DMS 273 (cell line): ENCODE results near the gene COTL1.
"Not testable (repeated sequence)": the region's sequence is repeated elsewhere in the genome, so short reads cannot be mapped to it uniquely, and the experiment has no call there.

Experiments
- DNase-seq: peaks from one replicate; lab custom pipeline; 2025; ENCODE audit not compliant: unreplicated experiment; lab: John Stamatoyannopoulos, UW

COTL1 gene

GRCh38 chr16:84574191-84574590 is 43.7 kb downstream of the COTL1 start:
- peak; percentile 39 for DNase-seq

- no peak for DNase-seq
These were observed 45.8 kb downstream of the COTL1 start for GRCh38 chr16:84572096-84572495.

- no peak for DNase-seq
These were observed 46.4 kb downstream of the COTL1 start for GRCh38 chr16:84571506-84571905.

- peak; percentile 71 for DNase-seq
These were observed 47.0 kb downstream of the COTL1 start for GRCh38 chr16:84570739-84571403.

GRCh38 chr16:84569382-84569987 is 48.4 kb downstream of the COTL1 start:
- DNase-seq, result no peak

GRCh38 chr16:84568066-84568465 is 49.8 kb downstream of the COTL1 start:
- no peak for DNase-seq

GRCh38 chr16:84567286-84567962 is 50.5 kb downstream of the COTL1 start:
- no peak for DNase-seq

GRCh38 chr16:84566545-84567257 is 51.2 kb downstream of the COTL1 start:
- no peak for DNase-seq

- no peak for DNase-seq
These were observed 52.0 kb downstream of the COTL1 start for GRCh38 chr16:84565669-84566495.

GRCh38 chr16:84563786-84564420 is 54.0 kb downstream of the COTL1 start:
- no peak for DNase-seq

- DNase-seq, result no peak
These were observed 54.7 kb downstream of the COTL1 start for GRCh38 chr16:84563064-84563715.

GRCh38 chr16:84562174-84562815 is 55.6 kb downstream of the COTL1 start:
- no peak for DNase-seq

GRCh38 chr16:84561291-84561690 is 56.6 kb downstream of the COTL1 start:
- DNase-seq, result no peak

- DNase-seq, result no peak
These were observed 57.6 kb downstream of the COTL1 start for GRCh38 chr16:84560269-84560668.

- DNase-seq, result no peak
These were observed 58.5 kb downstream of the COTL1 start for GRCh38 chr16:84559311-84559932.

- not testable (repeated sequence) for DNase-seq
These were observed 59.0 kb downstream of the COTL1 start for GRCh38 chr16:84558850-84559249.

GRCh38 chr16:84557504-84557903 is 60.4 kb downstream of the COTL1 start:
- peak; percentile 65 for DNase-seq

GRCh38 chr16:84557059-84557458 is 60.8 kb downstream of the COTL1 start:
- DNase-seq, result no peak
